ENCODE data around the gene KLF15. TPM values are rescaled to one million over a fixed set of nuclear protein-coding genes. Genes with fewer than 3 reads are reported as not detected.

Gene KLF15
- total RNA-seq, 1 donor from 2014 or later = 5.7 TPM

GRCh38 chr3:126314305-126314789 is 42.9 kb downstream of the KLF15 start:
- H3K4me1 Mint-ChIP-seq (ENCODE audit: unreplicated experiment) = peaks cover 2% of the 10 kb centered on the region
- DNase-seq (ENCODE audit: extremely low spot score, unreplicated experiment) = no peak
- H3K27ac Mint-ChIP-seq (ENCODE audit: unreplicated experiment) = no peak overlapping the region
- H3K4me3 Mint-ChIP-seq (ENCODE audit: unreplicated experiment) = no peak overlapping the region
- peaks cover 15% of the 10 kb centered on the region for H3K9me3 Mint-ChIP-seq (ENCODE audit: unreplicated experiment)
- no peaks in the 10 kb centered on the region for H3K36me3 Mint-ChIP-seq (ENCODE audit: unreplicated experiment)
- TF ChIP-seq CTCF (IDR thresholded peaks at IDR 0.05) = no peak
- peaks cover 18% of the 10 kb centered on the region for H3K27me3 Mint-ChIP-seq (ENCODE audit: unreplicated experiment)

- H3K9me3 Mint-ChIP-seq (ENCODE audit: unreplicated experiment) = peaks cover 15% of the 10 kb centered on the region
- TF ChIP-seq CTCF (IDR thresholded peaks at IDR 0.05) = no peak
- no peak overlapping the region for H3K27ac Mint-ChIP-seq (ENCODE audit: unreplicated experiment)
- peaks cover 2% of the 10 kb centered on the region for H3K4me1 Mint-ChIP-seq (ENCODE audit: unreplicated experiment)
- H3K36me3 Mint-ChIP-seq (ENCODE audit: unreplicated experiment) = no peaks in the 10 kb centered on the region
- peaks cover 12% of the 10 kb centered on the region for H3K27me3 Mint-ChIP-seq (ENCODE audit: unreplicated experiment)
- no peak for DNase-seq (ENCODE audit: extremely low spot score, unreplicated experiment)
- no peak overlapping the region for H3K4me3 Mint-ChIP-seq (ENCODE audit: unreplicated experiment)
These were observed 43.5 kb downstream of the KLF15 start for GRCh38 chr3:126313580-126314304.

- TF ChIP-seq CTCF (IDR thresholded peaks at IDR 0.05) = no peak
- H3K27ac Mint-ChIP-seq (ENCODE audit: unreplicated experiment) = no peak overlapping the region
These were observed 44.0 kb downstream of the KLF15 start for GRCh38 chr3:126313166-126313565.

GRCh38 chr3:126312341-126312740 is 44.9 kb downstream of the KLF15 start:
- DNase-seq (ENCODE audit: extremely low spot score, unreplicated experiment) = no peak
- TF ChIP-seq CTCF (IDR thresholded peaks at IDR 0.05) = no peak
- Mint-ChIP-seq H3K27ac (ENCODE audit: unreplicated experiment) (no peak overlapping the region), H3K36me3 (ENCODE audit: unreplicated experiment) (no peaks in the 10 kb centered on the region), H3K27me3 (ENCODE audit: unreplicated experiment) (peaks cover 3% of the 10 kb centered on the region), H3K9me3 (ENCODE audit: unreplicated experiment) (peaks cover 7% of the 10 kb centered on the region), H3K4me3 (ENCODE audit: unreplicated experiment) (no peak overlapping the region), H3K4me1 (ENCODE audit: unreplicated experiment) (no peaks in the 10 kb centered on the region)

More at GRCh38 chr3:126313166-126313565, 44.0 kb downstream of the KLF15 start:
- Mint-ChIP-seq H3K4me3 (ENCODE audit: unreplicated experiment) (no peak overlapping the region), H3K9me3 (ENCODE audit: unreplicated experiment) (peaks cover 12% of the 10 kb centered on the region), H3K27me3 (ENCODE audit: unreplicated experiment) (peaks cover 9% of the 10 kb centered on the region), H3K36me3 (ENCODE audit: unreplicated experiment) (no peaks in the 10 kb centered on the region), H3K4me1 (ENCODE audit: unreplicated experiment) (peaks cover 2% of the 10 kb centered on the region)
- DNase-seq (ENCODE audit: extremely low spot score, unreplicated experiment) = no peak

- Mint-ChIP-seq H3K4me1 (ENCODE audit: unreplicated experiment) (no peaks in the 10 kb centered on the region), H3K4me3 (ENCODE audit: unreplicated experiment) (no peak overlapping the region), H3K27me3 (ENCODE audit: unreplicated experiment) (no peaks in the 10 kb centered on the region), H3K27ac (ENCODE audit: unreplicated experiment) (no peak overlapping the region), H3K9me3 (ENCODE audit: unreplicated experiment) (peaks cover 7% of the 10 kb centered on the region), H3K36me3 (ENCODE audit: unreplicated experiment) (no peaks in the 10 kb centered on the region)
- TF ChIP-seq CTCF (IDR thresholded peaks at IDR 0.05) = no peak
- DNase-seq (ENCODE audit: extremely low spot score, unreplicated experiment) = no peak
These were observed 45.8 kb downstream of the KLF15 start for GRCh38 chr3:126311338-126311978.
